ENCODE measurements around the gene STAT1.

The STAT1 gene

DNA sequence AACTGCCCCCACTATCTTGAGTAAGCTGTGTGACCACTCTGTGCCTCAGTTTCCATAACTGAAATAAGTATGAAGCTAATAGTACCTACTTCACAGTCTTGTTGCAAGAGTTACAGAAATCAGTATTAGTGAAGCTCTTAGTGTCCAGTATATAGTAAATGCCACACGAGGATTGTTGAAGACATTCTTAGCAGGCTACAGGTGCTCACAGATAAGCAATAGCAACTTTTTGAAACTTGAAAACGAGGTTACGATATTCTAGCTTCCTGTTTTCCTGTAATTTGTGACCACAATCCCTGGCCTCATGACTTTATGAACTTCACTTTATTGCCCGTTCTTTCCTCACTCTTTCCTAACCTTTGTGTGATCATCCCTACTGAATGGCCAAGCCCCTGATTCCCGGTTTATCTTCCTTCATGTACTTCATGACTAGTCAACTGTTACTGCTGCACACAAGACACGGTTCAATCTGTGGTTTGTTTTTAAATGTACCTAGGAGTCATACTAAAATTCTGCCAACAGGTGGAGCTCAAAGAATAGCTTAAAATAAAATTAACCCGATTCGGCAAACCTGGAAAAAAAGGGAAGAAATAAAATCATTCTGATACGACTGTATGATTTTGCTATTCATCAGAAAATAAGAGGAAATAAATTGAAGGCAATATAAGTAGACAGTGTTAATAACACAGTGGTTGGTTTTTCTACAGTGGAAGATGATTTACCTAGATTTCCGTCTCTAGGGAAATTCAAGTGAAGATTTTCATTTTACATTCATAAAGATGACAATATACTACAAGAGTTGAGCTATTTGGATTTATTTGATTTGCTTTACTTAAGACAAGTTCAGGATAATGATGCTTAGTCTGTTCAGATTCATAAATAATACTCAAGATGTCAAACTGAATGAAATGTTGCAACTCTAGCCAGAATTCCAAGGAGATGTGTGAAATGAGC, 38.1 kb upstream of the STAT1 start:
- TF ChIP-seq, protein P1, sequence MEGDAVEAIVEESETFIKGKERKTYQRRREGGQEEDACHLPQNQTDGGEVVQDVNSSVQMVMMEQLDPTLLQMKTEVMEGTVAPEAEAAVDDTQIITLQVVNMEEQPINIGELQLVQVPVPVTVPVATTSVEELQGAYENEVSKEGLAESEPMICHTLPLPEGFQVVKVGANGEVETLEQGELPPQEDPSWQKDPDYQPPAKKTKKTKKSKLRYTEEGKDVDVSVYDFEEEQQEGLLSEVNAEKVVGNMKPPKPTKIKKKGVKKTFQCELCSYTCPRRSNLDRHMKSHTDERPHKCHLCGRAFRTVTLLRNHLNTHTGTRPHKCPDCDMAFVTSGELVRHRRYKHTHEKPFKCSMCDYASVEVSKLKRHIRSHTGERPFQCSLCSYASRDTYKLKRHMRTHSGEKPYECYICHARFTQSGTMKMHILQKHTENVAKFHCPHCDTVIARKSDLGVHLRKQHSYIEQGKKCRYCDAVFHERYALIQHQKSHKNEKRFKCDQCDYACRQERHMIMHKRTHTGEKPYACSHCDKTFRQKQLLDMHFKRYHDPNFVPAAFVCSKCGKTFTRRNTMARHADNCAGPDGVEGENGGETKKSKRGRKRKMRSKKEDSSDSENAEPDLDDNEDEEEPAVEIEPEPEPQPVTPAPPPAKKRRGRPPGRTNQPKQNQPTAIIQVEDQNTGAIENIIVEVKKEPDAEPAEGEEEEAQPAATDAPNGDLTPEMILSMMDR (IDR thresholded peaks at IDR 0.05), result no peak
- Histone ChIP-seq H3K4me3 (no peak overlapping the region), H3K27ac (no peak overlapping the region)
- DNase-seq (ENCODE audit: low spot score), result no peak

DNA sequence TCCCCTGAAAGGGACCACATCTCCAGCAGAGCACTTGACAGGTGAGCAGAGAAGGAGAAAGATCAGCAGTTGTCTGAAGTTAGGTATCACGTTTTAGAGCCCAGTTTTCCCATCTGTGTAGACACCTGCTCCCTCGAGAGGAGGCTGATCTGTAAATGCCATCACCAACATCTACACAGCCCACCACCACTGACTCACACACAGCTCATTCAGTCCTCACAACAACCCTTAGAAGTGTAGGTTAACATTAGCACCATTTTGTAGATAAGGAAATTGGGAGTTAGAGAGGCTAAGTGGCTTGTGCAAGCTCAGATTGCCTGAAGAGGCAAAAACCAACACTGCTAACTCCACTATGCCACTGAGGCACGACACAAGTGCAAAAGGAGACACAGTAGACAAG, 37.2 kb upstream of the STAT1 start:
- Histone ChIP-seq H3K27ac (no peak overlapping the region), H3K4me3 (no peak overlapping the region)
- DNase-seq (ENCODE audit: low spot score), result no peak
- TF ChIP-seq, protein P1 (IDR thresholded peaks at IDR 0.05), result no peak

GRCh38 chr2:191050640-191050987, 36.6 kb upstream of the STAT1 start:
- TF ChIP-seq, protein P1 (IDR thresholded peaks at IDR 0.05), result no peak
- H3K4me3 ChIP-seq, result no peak overlapping the region
- H3K27ac ChIP-seq, result no peak overlapping the region
- DNase-seq (ENCODE audit: low spot score), result no peak

GRCh38 chr2:191049728-191050639, 36.0 kb upstream of the STAT1 start:
- no peak for DNase-seq (ENCODE audit: low spot score)
- Histone ChIP-seq H3K27ac (peak overlapping the region in 1 of 2 donors; percentile 47), H3K4me3 (no peak overlapping the region)
- TF ChIP-seq, protein P1 (IDR thresholded peaks at IDR 0.05), result no peak

DNA sequence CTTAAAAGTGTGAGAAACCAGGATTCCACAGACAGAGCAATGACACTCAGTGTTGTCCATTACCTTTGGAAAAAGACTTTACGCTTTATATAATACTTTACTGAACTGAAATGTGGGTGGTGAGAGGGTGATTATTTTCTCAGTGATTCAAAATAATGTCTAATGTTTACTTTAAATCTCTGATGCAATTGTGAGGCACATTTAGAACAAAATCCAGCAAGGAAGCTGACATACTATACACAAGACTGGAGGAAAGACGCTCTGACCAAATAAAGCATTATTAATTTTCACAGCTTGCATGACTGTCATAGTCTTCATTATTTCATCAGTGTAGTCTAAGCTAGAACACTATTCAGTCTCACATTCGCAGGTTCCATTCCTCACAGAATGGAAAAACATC, 34.1 kb upstream of the STAT1 start:
- TF ChIP-seq, protein P1 (IDR thresholded peaks at IDR 0.05), result no peak
- Histone ChIP-seq H3K4me3 (no peak overlapping the region), H3K27ac (no peak overlapping the region)
- no peak for DNase-seq (ENCODE audit: low spot score)

GRCh38 chr2:191045141-191045540, 31.2 kb upstream of the STAT1 start:
- TF ChIP-seq, protein P1 (IDR thresholded peaks at IDR 0.05), result no peak
- no peak overlapping the region for H3K27ac ChIP-seq
- no peak for DNase-seq (ENCODE audit: low spot score)
- no peak overlapping the region for H3K4me3 ChIP-seq
